Epithelial cell of esophagus (primary cell): ENCODE measurements around the gene TYRO3.

Experiments used
- DNase-seq: peaks from one replicate; pipeline ENCODE4 v3.0.0; 2010; ENCODE audit warnings: low read depth
- H3K4me3 ChIP-seq: 2 replicates; pipeline ENCODE4 v1.5.1; 2011; ENCODE audit warnings: mild to moderate bottlenecking, low read length, control low read depth
- TF ChIP-seq, protein P1 (sequence below): IDR thresholded peaks from 2 replicates; pipeline ENCODE4 v1.5.1; 2011; ENCODE audit warnings: low read depth, mild to moderate bottlenecking, low read length, control low read depth, inconsistent platforms; ENCODE audit not compliant: insufficient read depth; ENCODE audit errors: missing control alignments

The TYRO3 gene

DNA sequence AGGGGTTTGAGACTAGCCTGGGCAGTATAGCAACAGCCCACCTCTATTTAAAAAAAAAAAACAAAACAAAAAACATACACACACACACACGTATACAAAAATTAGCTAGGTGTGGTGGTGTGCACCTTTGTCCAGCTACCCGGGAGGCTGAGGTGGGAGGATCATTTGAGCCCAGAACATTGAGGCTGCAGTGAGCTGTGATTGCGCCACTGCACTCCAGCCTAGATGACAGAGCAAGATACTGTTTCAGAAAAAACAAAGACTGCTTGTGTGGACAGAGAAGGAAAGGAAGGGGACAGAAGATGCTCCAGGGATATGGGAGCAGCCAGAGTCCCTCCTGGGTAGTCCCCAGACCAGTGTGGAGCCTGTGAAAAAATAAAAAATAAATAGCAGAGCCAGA lies 12.9 kb downstream of the TYRO3 start:
- TF ChIP-seq, protein P1, sequence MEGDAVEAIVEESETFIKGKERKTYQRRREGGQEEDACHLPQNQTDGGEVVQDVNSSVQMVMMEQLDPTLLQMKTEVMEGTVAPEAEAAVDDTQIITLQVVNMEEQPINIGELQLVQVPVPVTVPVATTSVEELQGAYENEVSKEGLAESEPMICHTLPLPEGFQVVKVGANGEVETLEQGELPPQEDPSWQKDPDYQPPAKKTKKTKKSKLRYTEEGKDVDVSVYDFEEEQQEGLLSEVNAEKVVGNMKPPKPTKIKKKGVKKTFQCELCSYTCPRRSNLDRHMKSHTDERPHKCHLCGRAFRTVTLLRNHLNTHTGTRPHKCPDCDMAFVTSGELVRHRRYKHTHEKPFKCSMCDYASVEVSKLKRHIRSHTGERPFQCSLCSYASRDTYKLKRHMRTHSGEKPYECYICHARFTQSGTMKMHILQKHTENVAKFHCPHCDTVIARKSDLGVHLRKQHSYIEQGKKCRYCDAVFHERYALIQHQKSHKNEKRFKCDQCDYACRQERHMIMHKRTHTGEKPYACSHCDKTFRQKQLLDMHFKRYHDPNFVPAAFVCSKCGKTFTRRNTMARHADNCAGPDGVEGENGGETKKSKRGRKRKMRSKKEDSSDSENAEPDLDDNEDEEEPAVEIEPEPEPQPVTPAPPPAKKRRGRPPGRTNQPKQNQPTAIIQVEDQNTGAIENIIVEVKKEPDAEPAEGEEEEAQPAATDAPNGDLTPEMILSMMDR: no peak
- no peak overlapping the region for H3K4me3 ChIP-seq
- DNase-seq: no peak

DNA sequence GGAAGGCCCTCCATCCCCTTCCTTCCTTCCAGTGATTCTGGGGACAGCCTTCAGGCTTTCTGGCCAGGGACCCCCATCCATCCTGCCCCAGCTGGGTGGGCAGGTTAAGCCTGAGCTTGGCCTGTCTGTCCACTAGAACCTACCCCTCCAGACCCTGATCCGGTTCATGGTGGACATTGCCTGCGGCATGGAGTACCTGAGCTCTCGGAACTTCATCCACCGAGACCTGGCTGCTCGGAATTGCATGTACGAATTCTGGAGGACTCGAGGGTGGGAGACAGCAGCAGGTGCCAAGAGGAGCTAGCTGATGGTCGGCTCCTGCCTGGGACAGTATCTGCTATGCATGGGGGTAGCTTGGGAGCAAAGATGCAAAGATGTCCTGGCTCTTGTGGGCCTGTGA lies 13.9 kb downstream of the TYRO3 start:
- no peak for DNase-seq
- H3K4me3 ChIP-seq: no peak overlapping the region
- TF ChIP-seq, protein P1: no peak

DNA sequence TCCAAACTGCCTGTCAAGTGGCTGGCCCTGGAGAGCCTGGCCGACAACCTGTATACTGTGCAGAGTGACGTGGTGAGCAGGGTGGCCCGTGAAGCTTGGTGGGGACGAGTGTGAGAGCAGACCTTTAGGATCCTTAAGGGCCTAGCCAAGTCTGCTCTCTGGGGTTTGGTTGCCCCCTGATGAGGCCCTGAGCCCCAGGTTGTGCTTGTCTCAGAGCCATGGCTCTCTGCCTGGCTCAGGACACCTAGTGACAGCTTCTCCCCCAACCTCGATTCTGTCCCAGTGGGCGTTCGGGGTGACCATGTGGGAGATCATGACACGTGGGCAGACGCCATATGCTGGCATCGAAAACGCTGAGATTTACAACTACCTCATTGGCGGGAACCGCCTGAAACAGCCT lies 14.4 kb downstream of the TYRO3 start:
- TF ChIP-seq, protein P1: no peak
- DNase-seq: no peak
- no peak overlapping the region for H3K4me3 ChIP-seq

DNA sequence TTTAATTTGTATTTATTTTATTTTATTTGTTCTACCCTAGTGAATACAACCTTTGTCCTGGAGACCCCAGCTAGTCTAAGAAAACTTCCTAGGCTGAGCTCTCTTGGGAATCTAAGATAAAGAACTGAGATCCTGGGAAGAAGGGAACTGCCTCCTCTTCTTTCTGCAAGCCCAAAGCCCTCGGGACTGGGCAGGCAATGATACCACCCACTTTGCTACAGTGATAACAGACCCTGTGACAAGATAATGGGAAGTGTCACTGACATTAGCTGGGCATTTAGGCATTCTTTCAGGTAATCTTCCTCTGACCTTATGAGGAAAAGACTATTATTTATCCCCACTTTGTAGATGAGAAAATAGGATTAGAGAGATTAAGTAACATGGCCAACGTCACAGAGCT lies 15.1 kb downstream of the TYRO3 start:
- DNase-seq: no peak
- TF ChIP-seq, protein P1: no peak
- no peak overlapping the region for H3K4me3 ChIP-seq

DNA sequence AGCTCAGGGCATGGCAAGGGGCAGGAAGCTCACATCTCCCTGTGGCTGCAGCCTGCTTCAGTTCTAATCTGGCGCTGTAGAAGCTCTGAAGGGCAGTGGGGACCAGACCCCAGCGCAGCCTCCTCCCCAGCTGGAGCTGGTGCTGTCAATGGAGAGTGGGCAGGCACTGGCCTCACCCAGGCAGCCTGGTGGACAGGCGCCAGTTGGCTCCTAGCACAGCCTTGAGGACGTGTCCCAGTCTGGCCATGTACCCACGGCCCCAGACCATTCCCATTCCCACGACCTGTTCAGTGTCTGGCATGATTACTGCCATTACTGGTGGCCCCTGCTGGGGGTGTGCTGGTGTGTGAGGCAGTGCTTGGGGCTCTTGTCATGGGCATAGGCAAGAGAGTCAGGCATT lies 16.3 kb downstream of the TYRO3 start:
- DNase-seq: no peak
- TF ChIP-seq, protein P1: no peak
- no peak overlapping the region for H3K4me3 ChIP-seq

DNA sequence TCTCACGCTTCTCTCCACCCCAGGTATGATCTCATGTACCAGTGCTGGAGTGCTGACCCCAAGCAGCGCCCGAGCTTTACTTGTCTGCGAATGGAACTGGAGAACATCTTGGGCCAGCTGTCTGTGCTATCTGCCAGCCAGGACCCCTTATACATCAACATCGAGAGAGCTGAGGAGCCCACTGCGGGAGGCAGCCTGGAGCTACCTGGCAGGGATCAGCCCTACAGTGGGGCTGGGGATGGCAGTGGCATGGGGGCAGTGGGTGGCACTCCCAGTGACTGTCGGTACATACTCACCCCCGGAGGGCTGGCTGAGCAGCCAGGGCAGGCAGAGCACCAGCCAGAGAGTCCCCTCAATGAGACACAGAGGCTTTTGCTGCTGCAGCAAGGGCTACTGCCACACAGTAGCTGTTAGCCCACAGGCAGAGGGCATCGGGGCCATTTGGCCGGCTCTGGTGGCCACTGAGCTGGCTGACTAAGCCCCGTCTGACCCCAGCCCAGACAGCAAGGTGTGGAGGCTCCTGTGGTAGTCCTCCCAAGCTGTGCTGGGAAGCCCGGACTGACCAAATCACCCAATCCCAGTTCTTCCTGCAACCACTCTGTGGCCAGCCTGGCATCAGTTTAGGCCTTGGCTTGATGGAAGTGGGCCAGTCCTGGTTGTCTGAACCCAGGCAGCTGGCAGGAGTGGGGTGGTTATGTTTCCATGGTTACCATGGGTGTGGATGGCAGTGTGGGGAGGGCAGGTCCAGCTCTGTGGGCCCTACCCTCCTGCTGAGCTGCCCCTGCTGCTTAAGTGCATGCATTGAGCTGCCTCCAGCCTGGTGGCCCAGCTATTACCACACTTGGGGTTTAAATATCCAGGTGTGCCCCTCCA lies 19.1 kb downstream of the TYRO3 start:
- H3K4me3 ChIP-seq: no peak overlapping the region
- no peak for DNase-seq
- TF ChIP-seq, protein P1: no peak
